Motor neuron (in vitro differentiated cells): ENCODE results near the gene RELN. TPM values are rescaled to one million over a fixed set of nuclear protein-coding genes. Genes with fewer than 3 reads are reported as not detected.

Source experiments
- ATAC-seq, 8 experiments: fragments of 200-7000 bp; cut with Tn5 transposase; replicated peaks in 6 of 8; 2 replicates each; pipeline ENCODE4 v1.8.0; 2021; ENCODE audit warnings: mild to moderate bottlenecking in 8 of 8, moderate library complexity in 8 of 8
- H3K27ac ChIP-seq, 2 donors: fragments of 250-450 bp; sonication (Bioruptor Pico); 2 replicates each; pipeline ENCODE4 v1.9.0; 2021; ENCODE audit warnings: antibody characterized with exemption in 2 of 2, mild to moderate bottlenecking in 2 of 2, moderate library complexity in 1 of 2
- H3K4me1 ChIP-seq, 2 donors: fragments of 250-450 bp; sonication (Bioruptor Pico); replicated peaks in 1 of 2; 2 replicates each; pipeline ENCODE4 v1.6.1; 2021; ENCODE audit warnings: antibody characterized with exemption in 2 of 2, mild to moderate bottlenecking in 2 of 2, moderate library complexity in 1 of 2
- H3K4me3 ChIP-seq, 5 donors: fragments of 250-450 bp; sonication (Bioruptor Pico); 2 replicates each; pipeline ENCODE4 v1.9.0; 2021; ENCODE audit warnings: antibody characterized with exemption in 5 of 5, mild to moderate bottlenecking in 5 of 5, moderate library complexity in 4 of 5
- WGBS, 10 experiments: fragments of 450-650 bp; shearing (Covaris generic); methylation state at CpG; one replicate each; pipeline ENCODE4 v1.0.0; 2022; 5-methylcytosine and 5-hydroxymethylcytosine counted together
- in situ Hi-C, 9 experiments: fragments of 400-800 bp; cut with MboI; loops; one replicate each; pipeline ENCODE4 v1.15.0; 2021; ENCODE audit warnings: low sequenced_read_pairs in 9 of 9, low pct_unique_long_range_greater_than_20kb in 2 of 9; ENCODE audit not compliant: unreplicated experiment in 9 of 9
- total RNA-seq, 8 experiments: library from RNA; unstranded; fragments of 300-600 nt; gene quantifications; 2 replicates each; pipeline versions ENCODE4 v1.2.3 to v1.2.4, GENCODE V29; 2022

The RELN gene
- total RNA-seq, 8 experiments from 2014 or later: 0.36 to 72.9 (median 35.2) TPM

DNA sequence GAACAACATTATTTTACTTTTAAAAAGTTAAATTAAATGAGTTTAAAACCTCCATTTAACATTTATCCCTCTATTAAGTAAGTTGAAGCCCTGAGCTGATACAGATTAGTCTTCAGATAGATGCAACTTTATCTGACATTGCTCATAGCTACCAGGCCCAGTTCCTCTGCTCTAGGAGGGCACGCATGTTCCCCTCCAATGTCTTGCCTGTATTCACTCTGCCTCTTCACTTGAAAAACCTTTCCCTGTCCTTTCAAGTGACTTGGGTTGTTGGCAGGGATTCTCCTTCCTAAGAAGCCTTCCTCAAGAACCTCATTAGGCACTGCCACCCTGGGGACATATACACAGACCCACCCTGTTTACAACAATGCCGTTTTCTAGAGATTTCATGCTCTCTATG, 270.4 kb downstream of the RELN start:
- no peak for ATAC-seq
- H3K4me3 ChIP-seq: no peak overlapping the region
- in situ Hi-C loops: no loop called here
- WGBS, 10 experiments: 40 to 100% (median 97%) methylated on average over 1 to 2 of the region's 2 CpGs
- H3K4me1 ChIP-seq: peaks cover 0 to 11% of the 10 kb centered on the region in 2 donors
- no peak overlapping the region for H3K27ac ChIP-seq

DNA sequence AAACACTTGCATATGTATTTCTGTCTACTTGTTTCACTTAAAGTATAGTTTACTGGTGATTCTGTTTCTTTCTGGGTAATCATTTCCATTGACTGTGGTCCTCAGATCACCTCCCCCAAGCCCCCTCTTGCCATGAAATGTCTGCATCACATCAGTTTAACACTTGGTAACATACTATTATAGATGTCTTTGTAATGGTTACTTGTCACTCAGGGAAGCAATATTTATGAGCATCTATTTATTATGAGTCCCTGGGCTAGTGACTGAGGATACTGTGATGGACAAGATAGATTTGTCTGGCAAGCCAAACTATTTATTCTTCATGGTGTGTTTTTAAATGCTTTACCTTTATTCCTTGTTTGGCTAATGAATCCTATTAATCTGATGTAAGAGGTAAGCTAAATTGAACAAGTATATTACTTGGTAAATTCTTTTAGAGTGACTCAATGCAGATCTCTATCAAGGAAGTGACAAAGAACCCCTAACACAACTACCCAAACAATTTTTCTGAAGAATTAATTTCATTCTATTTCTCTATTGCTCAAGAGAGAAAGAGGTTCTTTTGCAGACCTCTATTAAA, 270.9 kb downstream of the RELN start:
- H3K4me3 ChIP-seq: no peak overlapping the region
- ATAC-seq: no peak
- in situ Hi-C loops: no loop called here
- peaks cover 0 to 16% of the 10 kb centered on the region in 2 donors for H3K4me1 ChIP-seq
- H3K27ac ChIP-seq: no peak overlapping the region

DNA sequence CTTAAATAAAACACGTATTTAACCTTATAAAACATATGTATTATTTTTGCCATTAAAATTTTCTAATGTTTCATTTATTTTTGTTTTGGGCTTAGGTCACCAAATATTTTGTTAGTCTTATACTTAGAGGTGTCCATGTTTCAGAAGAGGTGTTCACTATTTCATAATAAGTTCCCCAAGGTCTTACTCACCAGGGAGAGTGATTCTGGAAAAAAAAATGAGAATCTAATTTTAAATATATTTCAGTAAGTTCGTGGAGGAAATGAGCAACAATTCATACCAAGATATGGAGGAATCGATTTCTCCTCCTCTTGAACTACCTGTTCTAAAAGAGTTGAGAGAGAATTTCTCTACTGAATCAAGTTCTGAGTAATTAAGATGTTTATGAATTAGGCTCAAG, 271.9 kb downstream of the RELN start:
- Histone ChIP-seq H3K27ac (no peak overlapping the region), H3K4me1 (peaks cover 0 to 25% of the 10 kb centered on the region in 2 donors), H3K4me3 (no peak overlapping the region)
- ATAC-seq: no peak
- in situ Hi-C loops: no loop called here
- WGBS, 10 experiments: 19 to 92% (median 68%) methylated on average over 1 to 3 of the region's 3 CpGs

DNA sequence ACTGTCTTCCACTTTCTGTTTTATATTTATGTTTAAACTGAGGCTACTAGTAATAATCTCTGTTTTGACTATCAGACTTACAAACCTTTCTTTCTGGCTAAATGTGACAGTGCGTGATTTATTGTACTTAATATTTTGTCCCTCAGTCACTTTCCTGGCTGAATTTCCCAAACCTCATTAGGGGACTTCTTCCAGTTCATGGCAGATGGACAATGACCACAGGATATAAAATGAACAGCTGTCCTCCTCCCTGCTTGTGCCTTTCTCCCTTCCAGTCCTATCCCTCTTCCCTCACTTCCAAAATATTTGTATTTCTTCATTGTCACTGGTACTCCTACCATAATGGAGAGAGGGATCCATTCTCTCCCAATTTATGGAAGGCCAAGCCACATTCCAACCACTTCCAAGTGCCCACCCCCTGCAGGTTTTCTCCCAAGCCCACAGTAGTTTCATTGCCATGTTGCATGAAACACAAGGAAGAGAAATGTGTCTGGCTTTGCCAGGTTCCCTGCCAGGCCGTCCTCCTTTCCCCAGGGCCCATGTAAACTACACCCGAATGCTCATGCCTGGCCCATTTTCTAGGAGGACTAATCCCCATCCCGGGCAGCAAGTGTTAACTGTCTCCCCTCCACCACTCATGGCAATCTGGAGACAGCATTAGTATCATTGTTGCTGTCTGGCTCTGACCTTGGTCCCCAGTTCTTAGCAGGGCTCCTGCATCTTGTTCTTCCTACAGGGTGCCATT, 273.9 kb downstream of the RELN start:
- in situ Hi-C loops: no loop called here
- no peak for ATAC-seq
- WGBS, 10 experiments: 9 to 100% (median 89%) methylated on average over 1 to 3 of the region's 4 CpGs
- Histone ChIP-seq H3K4me1 (peaks cover 0 to 31% of the 10 kb centered on the region in 2 donors), H3K4me3 (no peak overlapping the region), H3K27ac (no peak overlapping the region)

DNA sequence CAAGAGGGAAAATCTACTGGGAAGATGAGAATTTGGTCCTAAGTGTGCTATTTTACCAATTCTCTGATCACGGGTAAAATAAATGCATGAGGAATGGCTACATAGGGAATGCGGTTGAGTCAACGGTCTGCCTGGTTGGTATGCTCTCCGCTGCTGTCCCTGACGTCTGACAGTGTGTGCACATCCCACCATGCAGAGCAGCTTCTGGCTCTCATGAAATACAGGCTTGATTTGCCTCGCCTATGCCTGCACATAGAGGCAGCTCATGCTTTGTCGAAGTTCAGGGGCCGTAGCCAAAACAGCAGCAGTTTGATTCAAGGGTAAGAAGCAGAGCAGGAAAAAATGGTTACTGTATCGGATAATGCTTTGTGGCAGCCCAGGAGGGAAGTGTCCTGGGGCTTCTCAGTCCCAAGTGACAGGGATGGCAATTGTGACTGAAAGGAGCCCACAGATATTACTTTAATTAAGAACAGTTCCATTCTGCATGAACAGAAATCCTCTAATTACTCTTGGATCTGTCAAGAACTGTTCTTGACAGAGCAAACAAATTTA, 275.0 kb downstream of the RELN start:
- 58 to 93% (median 84%) methylated on average over 3 to 8 of the region's 9 CpGs; no CpG with 5 or more reads in 4 of the 10 experiments for WGBS, 10 experiments
- no peak overlapping the region for H3K4me3 ChIP-seq
- in situ Hi-C loops: no loop called here
- no peak overlapping the region for H3K27ac ChIP-seq
- H3K4me1 ChIP-seq: peaks cover 0 to 31% of the 10 kb centered on the region in 2 donors
- peak in 4 of 8 experiments; percentile 32 to 43 (median 34) for ATAC-seq

DNA sequence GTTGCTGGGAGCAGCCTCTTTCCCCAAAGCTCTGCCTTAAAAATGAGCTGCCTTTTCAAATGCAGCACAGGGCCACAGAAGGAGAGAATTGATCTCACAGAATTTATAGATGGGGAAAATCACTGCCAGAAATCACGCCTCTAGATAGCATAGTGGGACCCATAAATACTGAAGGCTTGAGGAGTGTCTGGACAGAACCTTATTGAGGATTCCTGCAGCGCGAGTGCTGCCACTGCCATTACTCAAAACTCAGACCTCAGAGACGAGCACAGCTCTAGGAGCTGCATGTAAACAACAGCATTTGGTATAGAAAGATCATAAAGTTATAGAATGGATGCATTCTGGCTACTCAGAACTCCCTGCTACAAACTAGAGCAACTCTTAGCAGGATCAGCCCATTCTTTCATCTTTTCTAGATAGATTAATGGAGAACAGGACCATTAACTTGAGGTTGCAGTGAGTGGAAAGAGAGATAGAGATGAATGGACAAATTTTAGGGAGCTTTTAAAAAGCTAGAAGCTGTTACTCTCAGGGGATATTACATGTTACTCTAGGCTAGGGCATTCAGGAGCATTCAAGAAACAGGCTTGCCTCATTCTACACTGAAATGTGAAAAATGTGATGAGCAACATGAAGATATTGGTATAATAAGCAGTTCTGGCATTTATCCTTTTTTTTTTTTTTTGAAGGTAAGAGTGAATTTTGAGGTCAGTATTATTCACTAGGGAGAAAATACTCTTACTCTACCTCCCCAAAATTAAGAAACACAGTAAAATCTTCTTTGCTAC, 276.3 kb downstream of the RELN start:
- Histone ChIP-seq H3K4me3 (no peak overlapping the region), H3K4me1 (peaks cover 0 to 31% of the 10 kb centered on the region in 2 donors), H3K27ac (no peak overlapping the region)
- in situ Hi-C loops: no loop called here
- 33 to 80% (median 54%) methylated on average over 1 to 3 of the region's 4 CpGs; no CpG with 5 or more reads in 6 of the 10 experiments for WGBS, 10 experiments
- peak in 5 of 8 experiments; percentile 45 to 82 (median 81) for ATAC-seq

DNA sequence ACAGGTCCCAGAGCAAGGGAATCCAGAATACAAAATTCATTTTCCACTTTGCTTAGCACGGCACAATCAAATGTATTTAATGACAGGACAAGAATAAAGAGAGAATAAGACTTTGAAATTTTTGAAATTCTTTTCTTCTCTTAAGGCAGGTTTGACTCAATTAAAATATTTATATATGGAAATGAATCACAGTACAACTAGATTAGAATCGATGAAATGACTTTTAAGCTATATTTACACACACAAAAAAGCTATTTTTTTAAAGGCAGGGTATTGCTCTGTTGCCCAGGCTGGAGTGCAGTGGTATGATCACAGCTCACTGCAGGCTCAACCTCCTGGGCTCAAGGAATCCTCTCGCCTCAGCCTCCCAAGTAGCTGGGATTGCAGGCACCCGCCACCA, 278.0 kb downstream of the RELN start:
- in situ Hi-C loops: no loop called here
- Histone ChIP-seq H3K4me3 (no peak overlapping the region), H3K4me1 (peaks cover 0 to 29% of the 10 kb centered on the region in 2 donors), H3K27ac (no peak overlapping the region)
- 17 to 100% (median 69%) methylated on average over 1 to 4 of the region's 4 CpGs; no CpG with 5 or more reads in 1 of the 10 experiments for WGBS, 10 experiments
- ATAC-seq: peak in 1 of 8 experiments; percentile 47

DNA sequence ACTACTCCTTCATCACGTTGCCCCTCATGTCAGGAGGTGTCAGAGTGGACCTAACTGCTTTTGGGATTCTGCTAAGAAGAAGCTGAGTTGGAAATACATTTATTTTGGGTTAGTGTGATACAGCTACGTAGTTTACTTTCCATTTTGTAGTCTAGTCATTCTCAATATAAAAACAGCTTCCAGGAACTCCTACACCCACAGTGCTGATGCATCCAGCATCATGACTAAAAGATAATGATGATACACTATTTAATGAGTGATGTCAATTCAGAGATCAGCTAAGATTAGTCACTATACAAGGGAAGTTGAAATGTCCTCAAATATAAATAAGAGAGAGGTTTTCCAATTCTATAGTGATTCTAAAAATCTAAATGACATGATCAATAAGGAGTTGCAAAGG, 279.2 kb downstream of the RELN start:
- in situ Hi-C loops: no loop called here
- Histone ChIP-seq H3K4me1 (peaks cover 0 to 24% of the 10 kb centered on the region in 2 donors), H3K4me3 (no peak overlapping the region), H3K27ac (no peak overlapping the region)
- 0 to 92% (median 64%) methylated on average over 1 to 2 of the region's 2 CpGs; no CpG with 5 or more reads in 4 of the 10 experiments for WGBS, 10 experiments
- ATAC-seq: peak in 3 of 8 experiments; percentile 21 to 69 (median 51)

DNA sequence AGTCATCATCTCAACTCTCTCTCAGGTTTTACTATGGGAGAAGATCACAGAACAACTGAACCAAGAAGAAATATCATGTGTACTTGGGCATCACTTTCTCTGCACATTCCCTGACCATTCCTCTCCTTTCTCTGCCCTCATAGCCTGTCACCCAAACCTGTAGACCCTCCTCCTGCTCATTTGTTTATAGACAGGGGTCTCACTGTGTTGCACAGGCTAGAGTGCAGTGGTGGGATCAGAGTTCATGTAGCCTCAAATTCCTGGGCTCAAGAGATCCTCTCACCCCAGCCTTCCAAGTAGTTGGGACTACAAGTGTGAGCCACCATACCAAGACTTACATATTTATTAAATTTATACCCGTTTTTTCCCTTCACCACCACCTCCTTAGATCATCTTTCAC, 282.7 kb downstream of the RELN start:
- ATAC-seq: no peak
- 0 to 100% (median 36%) methylated on average over 1 of the region's 1 CpG; no CpG with 5 or more reads in 2 of the 10 experiments for WGBS, 10 experiments
- in situ Hi-C loops: no loop called here
- no peak overlapping the region for H3K27ac ChIP-seq
- H3K4me1 ChIP-seq: no peaks in the 10 kb centered on the region
- H3K4me3 ChIP-seq: no peak overlapping the region

DNA sequence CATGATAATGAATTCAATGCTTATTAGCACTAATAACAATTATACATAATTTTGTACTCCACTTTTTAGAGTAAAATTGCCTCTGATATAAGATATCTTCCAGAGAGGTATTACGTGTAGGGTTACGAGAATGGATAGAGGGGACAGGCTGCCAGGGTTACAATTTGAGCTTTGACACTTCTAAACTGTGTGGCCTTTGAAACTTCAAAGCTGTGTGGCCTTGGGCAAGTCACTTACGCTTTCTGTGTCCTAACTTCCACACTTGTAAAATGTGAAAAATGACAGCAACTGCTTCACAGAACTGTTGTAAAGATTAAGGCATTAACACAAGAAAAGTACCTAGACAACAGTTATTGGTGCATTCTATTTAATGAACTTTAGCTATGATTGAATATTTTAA, 283.9 kb downstream of the RELN start:
- 63 to 100% (median 94%) methylated on average over 1 to 3 of the region's 3 CpGs; no CpG with 5 or more reads in 3 of the 10 experiments for WGBS, 10 experiments
- in situ Hi-C loops: no loop called here
- Histone ChIP-seq H3K27ac (no peak overlapping the region), H3K4me1 (peaks cover 0 to 5% of the 10 kb centered on the region in 2 donors), H3K4me3 (no peak overlapping the region)
- no peak for ATAC-seq

DNA sequence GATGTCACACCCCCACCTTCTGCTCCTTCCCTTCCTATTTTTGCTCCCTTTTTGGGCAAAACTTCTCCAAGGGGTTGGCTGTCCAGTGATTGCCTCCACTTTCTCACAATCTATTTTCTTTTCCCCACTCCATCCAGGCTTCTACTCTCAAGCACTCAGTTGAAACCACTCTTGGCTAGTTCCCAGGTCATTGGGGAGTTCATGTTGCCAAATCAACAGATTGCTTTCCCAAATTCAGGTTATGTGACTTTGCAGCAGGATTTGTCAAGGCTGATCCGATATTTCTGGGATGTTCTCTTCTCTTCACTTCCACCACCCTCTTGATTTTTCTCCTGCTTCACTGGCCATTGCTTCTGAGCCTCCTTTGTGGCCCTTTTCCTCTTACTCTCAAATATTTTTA, 284.8 kb downstream of the RELN start:
- no peak for ATAC-seq
- 0 to 100% (median 86%) methylated on average over 1 of the region's 1 CpG for WGBS, 10 experiments
- Histone ChIP-seq H3K27ac (no peak overlapping the region), H3K4me3 (no peak overlapping the region), H3K4me1 (peaks cover 0 to 13% of the 10 kb centered on the region in 2 donors)
- in situ Hi-C loops: no loop called here

DNA sequence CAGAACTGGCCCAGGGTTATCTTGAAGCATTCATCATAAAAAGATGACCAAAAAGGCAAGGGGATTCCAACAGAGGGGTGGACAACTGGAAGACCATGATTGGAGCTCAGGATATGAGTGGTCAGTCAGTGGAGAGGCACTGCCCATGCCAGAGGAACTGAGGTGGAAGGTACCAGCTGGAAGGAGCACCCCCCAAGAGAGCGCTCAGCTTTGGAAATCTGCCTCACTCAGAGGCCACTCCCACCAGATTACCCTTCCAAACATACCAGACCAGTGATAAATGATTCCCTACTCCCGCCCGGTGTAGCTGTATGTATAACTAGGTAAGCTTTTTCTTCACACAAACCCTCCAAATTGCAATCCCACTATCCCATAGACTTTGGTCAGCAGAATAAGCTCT, 286.5 kb downstream of the RELN start:
- ATAC-seq: peak in 1 of 8 experiments; percentile 12
- Histone ChIP-seq H3K4me3 (no peak overlapping the region), H3K4me1 (peaks cover 0 to 28% of the 10 kb centered on the region in 2 donors), H3K27ac (no peak overlapping the region)
- WGBS, 10 experiments: 80 to 100% (median 90%) methylated on average over 1 to 3 of the region's 3 CpGs; no CpG with 5 or more reads in 3 of the 10 experiments
- in situ Hi-C loops: no loop called here

DNA sequence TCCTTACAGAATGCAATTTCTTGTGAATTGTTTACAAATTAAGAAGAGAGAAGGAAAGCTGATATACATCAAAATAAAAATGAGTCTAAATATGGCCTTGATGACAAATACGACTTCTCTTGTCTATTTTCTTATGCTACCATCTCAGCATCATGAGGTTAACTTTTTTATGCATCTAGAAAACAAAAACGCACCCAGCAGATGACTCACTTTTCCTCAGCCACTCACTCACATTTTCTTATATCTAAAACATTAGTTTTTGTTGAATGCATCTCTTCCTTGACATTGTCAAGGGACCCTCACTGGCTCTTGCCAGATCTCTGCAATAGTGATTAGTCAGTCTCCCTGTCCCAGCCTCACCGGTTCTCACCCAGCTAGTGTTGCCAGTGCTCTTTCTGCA, 287.0 kb downstream of the RELN start:
- H3K27ac ChIP-seq: no peak overlapping the region
- in situ Hi-C loops: no loop called here
- no peak overlapping the region for H3K4me3 ChIP-seq
- WGBS, 10 experiments: 4 to 100% (median 56%) methylated on average over 1 to 3 of the region's 3 CpGs
- peaks cover 0 to 28% of the 10 kb centered on the region in 2 donors for H3K4me1 ChIP-seq
- ATAC-seq: peak in 1 of 8 experiments; percentile 30
